AG09319 (cell line): ENCODE results near the gene ATL2.
"Not testable (repeated sequence)": the region's sequence is repeated elsewhere in the genome, so short reads cannot be mapped to it uniquely, and the experiment has no call there.

Experiments
- DNase-seq: peaks from one replicate; pipeline ENCODE4 v3.0.0-alpha.2; 2010; ENCODE audit warnings: low read depth; ENCODE audit errors: extremely low read depth
- TF ChIP-seq, protein P1 (sequence below): IDR thresholded peaks from 2 replicates; pipeline ENCODE4 v1.5.1; 2011; ENCODE audit warnings: low read depth, mild to moderate bottlenecking, inconsistent platforms, low read length, moderate library complexity

ATL2 gene

DNA sequence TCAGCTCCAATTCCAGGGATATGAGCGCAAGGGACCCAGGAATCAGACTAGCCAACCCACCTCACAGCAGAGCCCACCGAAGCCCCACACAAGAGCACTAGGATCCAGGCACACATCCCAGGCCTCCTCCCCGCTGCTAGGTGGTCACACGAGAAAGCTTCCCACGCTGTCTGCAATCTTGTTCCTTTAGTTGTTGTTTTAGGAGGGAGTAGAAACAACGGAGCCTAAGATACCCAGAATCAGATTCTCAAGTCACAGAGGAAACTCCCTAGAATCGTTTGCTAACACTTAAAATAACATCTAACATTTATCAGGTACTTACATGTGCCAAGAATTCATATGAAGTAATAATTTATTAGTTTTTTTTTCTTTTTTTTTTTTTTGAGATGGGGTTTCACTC lies 9.7 kb upstream of the ATL2 start:
- no peak for DNase-seq
- TF ChIP-seq, protein P1, sequence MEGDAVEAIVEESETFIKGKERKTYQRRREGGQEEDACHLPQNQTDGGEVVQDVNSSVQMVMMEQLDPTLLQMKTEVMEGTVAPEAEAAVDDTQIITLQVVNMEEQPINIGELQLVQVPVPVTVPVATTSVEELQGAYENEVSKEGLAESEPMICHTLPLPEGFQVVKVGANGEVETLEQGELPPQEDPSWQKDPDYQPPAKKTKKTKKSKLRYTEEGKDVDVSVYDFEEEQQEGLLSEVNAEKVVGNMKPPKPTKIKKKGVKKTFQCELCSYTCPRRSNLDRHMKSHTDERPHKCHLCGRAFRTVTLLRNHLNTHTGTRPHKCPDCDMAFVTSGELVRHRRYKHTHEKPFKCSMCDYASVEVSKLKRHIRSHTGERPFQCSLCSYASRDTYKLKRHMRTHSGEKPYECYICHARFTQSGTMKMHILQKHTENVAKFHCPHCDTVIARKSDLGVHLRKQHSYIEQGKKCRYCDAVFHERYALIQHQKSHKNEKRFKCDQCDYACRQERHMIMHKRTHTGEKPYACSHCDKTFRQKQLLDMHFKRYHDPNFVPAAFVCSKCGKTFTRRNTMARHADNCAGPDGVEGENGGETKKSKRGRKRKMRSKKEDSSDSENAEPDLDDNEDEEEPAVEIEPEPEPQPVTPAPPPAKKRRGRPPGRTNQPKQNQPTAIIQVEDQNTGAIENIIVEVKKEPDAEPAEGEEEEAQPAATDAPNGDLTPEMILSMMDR = no peak

- TF ChIP-seq, protein P1 = no peak
- no peak for DNase-seq
Measured at GRCh38 chr2:38386377-38386776, 9.3 kb upstream of the ATL2 start.

DNA sequence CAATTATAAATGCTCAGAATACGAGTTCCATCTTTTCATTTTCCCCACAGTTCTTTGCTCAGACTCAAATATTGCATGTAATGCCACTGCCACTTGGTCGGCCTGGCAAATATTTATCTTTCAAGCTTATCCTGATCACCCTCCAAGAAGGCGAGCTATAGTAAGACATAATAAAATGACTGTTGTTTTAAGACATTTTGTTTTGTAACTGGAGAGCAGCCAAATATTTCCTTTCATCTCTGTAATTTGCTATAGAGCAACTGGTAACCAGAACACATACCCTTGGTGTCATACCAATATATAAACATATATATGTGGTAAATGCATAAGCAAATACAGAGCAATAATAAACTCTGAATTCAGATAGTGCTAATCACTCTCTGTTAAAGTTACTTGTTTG lies 7.3 kb upstream of the ATL2 start:
- TF ChIP-seq, protein P1 = no peak
- DNase-seq = no peak

DNA sequence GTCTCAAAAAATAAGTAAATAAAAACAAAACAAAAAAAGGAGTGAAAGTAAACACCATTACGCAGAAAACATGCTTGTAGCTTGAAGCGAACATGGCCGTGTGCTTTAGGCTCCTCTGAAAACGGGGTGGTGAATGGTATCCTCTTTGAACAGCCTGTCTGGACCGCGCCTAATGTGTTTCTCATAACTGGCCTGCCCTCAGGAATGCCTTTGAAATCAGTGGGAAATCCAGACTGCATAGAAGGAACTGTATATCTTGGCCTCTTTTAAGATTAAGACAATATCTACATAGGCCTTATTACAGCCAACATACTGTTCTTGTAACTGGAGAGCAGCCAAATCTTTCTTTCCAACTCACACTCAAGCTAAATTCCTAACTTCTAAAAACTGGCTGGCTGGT lies 6.7 kb upstream of the ATL2 start:
- DNase-seq = not testable (repeated sequence)

DNA sequence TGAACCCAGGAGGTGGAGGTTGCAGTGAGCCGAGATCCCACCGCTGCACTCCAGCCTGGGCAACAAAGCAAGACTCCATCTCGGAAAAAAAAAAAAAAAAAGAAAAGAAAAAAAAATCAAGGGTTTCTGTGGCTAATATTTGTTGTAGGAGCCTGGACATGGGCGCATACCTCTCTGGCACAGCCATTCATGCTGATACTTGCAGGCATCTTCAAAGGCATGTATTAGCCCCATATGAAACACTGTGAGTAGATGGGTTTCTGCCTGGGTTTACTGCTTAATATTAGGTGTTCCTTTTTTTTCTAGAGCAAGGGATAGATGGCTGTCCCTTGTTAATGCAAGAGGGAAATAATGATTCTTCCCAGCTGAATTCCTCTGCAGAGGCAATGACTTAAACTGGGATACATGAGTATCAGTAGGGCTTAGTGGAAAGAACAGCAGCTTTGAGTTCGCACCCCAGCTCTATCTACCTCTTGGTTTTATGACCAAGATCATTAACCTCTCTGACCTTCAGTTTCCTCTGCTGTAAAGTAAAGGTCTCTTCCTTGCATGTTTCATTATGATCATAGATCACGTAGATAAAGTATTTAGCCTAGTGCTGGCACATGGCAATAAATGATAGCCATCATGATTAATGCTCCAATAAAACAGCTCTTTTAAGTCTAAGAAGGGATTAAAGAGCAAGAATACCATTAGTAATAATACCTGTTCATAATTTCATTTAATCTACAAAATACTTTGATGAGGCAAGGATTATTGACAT lies 4.5 kb upstream of the ATL2 start:
- TF ChIP-seq, protein P1 = no peak
- no peak for DNase-seq

DNA sequence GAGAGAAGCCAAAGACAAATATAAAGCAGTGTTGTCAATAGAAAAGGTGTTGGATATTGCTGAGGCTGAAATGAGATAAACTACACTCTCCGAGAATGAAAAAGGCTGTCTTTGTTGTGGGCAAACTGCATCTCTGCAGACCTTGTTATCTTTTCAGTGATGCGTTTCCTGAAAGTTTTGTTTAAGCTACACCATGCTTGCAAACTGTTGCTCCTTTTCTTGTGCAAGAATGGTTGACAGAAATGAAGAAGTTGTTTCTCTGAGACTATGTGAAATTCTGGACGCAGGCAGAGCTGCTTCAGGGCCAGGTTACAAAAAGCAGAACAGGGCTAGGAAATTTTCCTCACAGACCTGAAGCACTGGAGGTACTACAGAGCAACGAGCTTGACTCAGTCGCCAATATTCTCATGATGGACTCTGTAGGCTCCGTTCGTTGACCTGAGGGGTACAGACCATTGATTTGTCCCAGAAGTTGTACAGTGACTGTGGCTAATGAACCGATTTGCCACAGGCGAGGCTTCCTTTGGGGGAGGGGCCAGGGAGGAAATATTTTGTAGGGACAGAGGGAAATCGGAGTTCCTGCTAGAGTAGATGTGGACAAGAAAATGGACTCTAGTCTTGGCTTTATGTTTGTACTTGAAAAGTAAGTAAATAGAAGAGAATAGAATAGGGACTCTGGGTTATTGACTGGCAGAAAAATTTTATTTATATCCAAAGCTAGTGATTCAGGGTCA lies 3.5 kb upstream of the ATL2 start:
- TF ChIP-seq, protein P1 = no peak
- DNase-seq = no peak

DNA sequence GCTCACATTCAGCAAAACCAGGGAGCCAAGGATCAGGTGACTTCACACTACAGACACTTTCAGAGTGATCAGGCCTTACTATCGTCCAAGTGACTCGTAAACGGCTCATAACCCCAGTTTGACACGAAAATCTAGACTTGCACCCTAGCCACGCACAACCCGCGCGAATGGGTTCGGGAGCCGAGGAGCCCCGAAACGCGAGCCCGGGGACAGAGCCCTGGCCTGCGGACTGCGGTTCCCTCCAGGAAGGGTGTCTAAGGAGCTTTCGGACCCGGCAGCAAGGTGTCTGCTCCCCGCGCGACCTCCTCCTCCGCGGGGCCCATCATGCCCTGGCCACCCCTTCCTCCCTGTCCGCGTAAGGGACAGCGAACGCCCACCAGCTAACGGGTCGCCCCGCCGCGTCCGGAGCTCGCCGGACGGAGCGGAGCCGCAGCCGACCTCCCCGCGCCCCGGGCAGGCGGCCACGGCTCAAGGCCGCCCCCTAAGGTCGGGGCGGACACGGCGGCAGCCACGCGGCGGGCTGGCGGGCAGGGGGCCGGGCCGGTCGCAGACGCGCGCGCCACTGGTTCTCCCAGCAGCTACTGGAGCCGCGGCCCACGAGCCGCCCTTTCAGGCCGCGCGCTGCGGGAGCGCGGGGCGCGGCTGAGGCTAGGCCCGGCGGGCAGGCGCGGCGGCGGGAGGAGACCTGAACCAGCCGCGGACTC lies 575 bp downstream of the ATL2 start:
- TF ChIP-seq, protein P1 = peak; percentile 9
- peak; percentile 25 for DNase-seq
